GM10847 (cell line): ENCODE data around the gene MSH4.

Experiments
- POLR2A ChIP-seq: IDR thresholded peaks from 2 replicates; pipeline ENCODE4 v1.6.1; 2011; ENCODE audit not compliant: insufficient read length; ENCODE audit errors: extremely low read depth

MSH4 gene

GRCh38 chr1:75922698-75923097, 126.0 kb downstream of the MSH4 start:
- no peak for TF ChIP-seq POLR2A

- no peak for TF ChIP-seq POLR2A
Observed at GRCh38 chr1:75932304-75932703, 135.6 kb downstream of the MSH4 start, which contains the start of gene ASB17. TSS of gene ASB17 (minus strand) at chr1:75932404. CDS start at chr1:75932291, 113 bp downstream.

- no peak for TF ChIP-seq POLR2A
Observed at GRCh38 chr1:75937034-75937433, 140.4 kb downstream of the MSH4 start.

DNA sequence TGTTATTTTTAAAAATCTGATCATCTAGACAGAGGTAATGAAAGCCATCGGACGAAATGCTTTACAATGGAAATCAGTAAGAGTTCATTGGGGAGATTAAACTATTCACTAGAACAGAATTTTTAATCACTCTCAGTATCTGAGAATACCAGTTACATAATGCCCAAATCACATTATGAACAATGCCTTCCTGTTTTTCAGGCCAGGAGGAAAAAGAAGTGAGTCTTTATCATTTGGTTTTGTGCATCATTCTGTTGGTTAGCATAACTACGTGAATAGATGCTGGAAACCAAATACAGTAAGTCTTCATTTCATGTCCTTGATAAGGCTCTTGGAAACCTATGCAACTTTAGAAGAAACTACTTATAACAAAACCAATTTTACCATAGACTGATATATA, 153.5 kb downstream of the MSH4 start:
- TF ChIP-seq POLR2A: no peak

GRCh38 chr1:75952016-75952415, 155.3 kb downstream of the MSH4 start:
- TF ChIP-seq POLR2A: no peak

GRCh38 chr1:75953461-75953860, 156.8 kb downstream of the MSH4 start:
- no peak for TF ChIP-seq POLR2A

- no peak for TF ChIP-seq POLR2A
Observed at GRCh38 chr1:75954586-75954985, 157.9 kb downstream of the MSH4 start.
